Renal cortical epithelial cell (primary cell): ENCODE data around the gene CCDC192. TPM values are rescaled to one million over a fixed set of nuclear protein-coding genes. Genes with fewer than 3 reads are reported as not detected.
A peak's percentile ranks its signal among the peaks of the same experiment; 100 is the strongest.
"Not testable (repeated sequence)": the region's sequence is repeated elsewhere in the genome, so short reads cannot be mapped to it uniquely, and the experiment has no call there.

ENCODE experiments used
- DNase-seq: peaks from one replicate; pipeline ENCODE4 v3.0.0-alpha.2; 2011; ENCODE audit warnings: low read depth
- total RNA-seq: library from RNA; depleted of rRNA; stranded (reverse); fragments of >200 nt; gene quantifications from 2 replicates; pipeline ENCODE4 v1.2.3, GENCODE V29; 2014

CCDC192 gene
- total RNA-seq, 1 donor from 2014 or later = not detected

DNA sequence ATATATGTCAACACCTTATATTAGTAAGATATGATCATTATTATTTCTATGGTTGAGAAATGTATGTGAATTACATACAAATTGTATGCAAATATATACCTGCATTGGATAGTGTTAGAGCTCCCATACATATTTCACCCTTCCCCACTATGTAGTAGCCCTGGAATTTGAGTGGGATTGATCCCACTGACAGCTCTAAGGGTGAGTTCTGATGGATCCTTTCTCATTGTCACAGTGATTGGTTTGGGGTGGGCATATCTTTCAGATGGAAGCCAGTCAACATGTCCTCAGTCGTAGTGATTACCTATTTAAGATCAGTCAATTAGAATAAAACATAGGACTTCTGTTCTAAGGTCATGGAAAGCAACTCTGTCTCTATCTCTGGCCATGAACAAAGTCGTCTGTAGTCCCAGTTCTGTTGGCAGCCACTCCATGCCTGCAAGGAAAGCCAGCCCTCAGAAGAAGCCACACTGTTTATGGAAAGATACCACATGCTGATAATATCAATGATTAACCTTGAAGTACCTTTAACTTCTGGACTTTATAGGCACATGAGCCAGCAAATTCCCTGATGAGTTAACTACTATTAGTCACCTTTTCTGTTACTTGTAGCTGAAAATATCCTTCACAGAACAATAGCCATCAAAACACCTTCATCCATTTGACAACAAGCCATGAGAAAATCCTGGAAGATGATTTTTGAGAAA is 5.1 kb upstream of the CCDC192 start:
- DNase-seq = peak; percentile 98

GRCh38 chr5:127699416-127699815 is 3.8 kb upstream of the CCDC192 start:
- peak; percentile 3 for DNase-seq

DNA sequence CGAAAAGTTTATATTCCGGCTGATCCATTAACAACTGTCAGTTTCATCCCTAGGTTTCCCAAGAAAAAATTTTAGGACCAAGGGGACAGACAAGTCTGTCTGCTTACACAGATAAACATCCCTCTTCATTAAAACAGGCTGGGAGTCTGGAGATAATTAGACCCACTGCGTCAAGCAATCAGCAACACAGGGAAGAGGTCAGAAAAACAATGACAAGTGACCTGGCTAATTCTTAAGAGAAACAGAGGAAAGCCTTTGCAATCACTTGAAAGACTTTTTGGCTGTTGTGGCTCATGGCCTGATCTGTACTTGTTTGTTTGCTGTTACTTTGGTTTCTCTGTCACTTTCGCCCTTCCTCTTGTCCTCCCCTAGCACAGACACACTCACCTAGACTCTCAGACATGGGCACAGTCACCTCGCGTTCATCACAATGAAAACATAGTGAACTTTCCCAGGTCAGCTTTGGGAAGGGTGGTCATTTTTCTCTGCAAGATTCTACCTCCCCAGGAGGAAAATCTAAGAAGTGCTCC is 2.9 kb upstream of the CCDC192 start:
- no peak for DNase-seq

DNA sequence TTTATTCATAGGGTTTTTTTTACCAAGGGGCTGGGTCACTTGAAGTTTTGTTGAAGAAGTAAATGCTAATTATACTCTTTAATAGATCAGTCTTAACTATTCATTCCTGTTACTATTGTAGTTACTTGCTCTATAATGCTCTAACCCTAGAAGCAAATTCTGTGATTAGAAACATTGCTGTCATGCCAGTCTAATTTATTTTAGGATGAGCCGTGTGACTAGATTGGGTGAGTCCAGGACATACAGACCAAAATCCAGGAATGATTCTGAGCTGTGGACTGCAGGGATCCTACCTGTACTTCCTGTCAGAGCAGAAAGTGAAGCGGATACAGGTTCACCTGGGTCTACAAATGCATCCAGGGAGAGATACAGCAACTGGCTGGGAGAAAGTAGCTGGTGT is 757 bp upstream of the CCDC192 start:
- no peak for DNase-seq

- DNase-seq = peak; percentile 92
Observed at GRCh38 chr5:127705120-127705892, 2.1 kb downstream of the CCDC192 start.

DNA sequence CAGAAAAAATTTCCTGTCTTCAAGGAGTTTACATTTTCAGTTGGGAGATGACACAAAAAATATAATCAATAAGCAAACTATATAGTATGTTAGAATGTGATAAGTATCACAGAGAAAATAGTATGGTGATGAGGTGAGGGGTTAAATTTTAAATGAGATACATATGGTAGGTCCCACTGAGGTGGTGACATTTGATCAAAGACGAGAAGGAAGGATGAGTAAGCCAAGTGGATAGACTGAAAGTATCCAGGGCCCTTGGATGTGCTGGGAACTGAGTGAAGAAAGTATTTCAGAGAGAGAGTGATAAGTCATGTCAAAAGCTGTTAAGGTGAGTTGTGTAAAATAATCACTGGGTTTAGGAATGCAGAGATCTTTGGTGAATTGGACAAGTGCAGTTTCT is 3.5 kb downstream of the CCDC192 start:
- no peak for DNase-seq

GRCh38 chr5:127707209-127707608 is 4.0 kb downstream of the CCDC192 start:
- no peak for DNase-seq

DNA sequence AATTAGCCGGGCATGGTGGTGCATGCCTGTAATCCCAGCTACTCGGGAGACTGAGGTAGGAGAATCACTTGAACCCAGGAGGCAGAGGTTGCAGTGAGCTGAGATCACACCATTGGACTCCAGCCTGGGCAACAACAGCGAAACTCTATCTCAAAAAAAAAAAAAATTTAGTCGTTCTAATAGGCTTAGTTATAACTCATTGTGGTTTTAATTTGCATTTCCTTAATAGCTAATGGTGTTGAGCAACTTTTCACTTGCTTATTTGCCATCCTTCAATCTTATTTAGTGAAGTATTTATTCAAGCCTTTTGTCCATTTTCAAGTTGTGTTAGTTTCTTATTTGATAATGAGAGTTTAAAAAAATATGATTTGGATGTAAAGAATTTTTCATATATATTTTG is 9.9 kb downstream of the CCDC192 start:
- DNase-seq = peak; percentile 78

DNA sequence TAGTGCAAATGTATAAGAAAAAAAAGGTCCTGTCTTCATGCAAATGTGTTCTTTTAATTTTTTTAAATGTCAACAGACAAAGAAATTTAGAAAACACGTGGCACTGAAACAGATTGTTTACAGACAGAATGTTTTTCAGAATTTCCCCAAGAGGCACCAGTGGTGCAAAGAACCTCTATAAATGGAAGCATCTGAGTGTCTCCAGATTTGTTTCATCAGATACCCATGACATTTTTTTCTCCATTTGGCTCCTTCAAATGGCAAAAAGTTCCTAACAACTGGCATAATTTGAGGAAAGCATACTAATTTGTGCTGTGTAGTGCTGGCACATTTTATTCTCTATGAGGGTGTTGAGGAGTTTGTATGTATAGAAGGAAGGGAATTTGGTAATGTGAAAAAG is 15.0 kb downstream of the CCDC192 start:
- no peak for DNase-seq

- DNase-seq = peak; percentile 83
Observed at GRCh38 chr5:127723571-127723970, 20.4 kb downstream of the CCDC192 start.

DNA sequence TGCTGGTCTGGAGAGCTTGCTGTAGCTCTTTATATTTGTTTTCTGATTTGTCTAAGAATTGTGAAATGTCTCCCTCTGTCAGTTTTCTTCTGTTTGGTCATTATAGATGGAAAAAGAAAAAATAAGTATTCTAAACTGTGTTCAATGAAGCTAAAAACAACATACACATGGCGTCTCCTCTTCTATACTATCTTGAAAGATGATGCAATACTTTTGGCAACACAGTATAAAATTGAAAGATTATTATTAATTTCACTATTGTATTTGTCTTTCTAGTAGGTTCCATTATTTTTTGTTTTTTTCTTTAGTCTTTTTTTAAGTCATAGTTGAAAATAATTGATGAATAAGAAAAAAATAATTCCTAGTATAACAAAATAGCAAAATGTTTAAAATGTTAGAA is 22.5 kb downstream of the CCDC192 start:
- DNase-seq = no peak

DNA sequence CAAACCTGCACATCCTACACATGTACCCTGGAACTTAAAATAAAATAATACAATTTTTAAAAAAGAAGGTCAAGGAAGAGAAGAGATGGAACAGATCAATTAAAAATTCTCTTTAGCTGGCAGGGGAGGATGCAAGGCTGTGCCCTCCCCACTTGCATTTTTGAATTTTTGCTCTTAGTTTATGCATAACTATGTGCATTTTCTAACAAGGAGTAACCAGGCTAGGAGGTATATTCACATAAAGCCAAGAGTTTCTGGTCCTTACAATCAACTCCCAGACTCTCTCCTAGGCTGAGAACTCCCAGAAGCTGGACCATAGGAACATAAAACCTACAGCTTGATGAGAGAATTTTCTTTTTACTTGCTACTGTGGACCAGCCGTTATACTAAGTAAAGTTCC is 29.8 kb downstream of the CCDC192 start:
- DNase-seq = no peak

GRCh38 chr5:127739348-127739747 is 36.2 kb downstream of the CCDC192 start:
- DNase-seq = not testable (repeated sequence)

DNA sequence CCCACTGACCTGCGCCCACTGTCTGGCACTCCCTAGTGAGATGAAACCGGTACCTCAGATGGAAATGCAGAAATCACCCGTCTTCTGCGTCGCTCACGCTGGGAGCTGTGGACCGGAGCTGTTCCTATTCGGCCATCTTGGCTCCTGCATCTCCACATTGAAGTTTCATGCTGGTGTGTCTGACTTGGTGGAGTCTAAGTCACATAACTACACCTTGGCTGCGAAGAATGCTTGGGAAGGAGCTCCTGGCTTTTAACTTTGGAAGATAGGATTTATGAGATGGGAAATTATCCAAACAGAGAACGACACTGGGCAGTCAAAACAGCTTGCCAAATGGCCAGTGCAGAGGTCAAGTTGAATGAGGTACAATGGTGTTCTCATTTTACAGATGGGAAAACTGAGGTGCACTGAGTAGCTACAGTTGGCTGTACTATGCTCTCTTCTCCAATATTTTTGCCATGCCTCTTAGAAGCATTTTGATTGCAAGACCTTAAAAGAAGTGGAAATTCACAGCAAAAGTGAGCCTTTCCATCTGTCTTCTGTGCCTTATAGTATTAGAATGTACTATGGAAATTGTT is 36.7 kb downstream of the CCDC192 start:
- no peak for DNase-seq

DNA sequence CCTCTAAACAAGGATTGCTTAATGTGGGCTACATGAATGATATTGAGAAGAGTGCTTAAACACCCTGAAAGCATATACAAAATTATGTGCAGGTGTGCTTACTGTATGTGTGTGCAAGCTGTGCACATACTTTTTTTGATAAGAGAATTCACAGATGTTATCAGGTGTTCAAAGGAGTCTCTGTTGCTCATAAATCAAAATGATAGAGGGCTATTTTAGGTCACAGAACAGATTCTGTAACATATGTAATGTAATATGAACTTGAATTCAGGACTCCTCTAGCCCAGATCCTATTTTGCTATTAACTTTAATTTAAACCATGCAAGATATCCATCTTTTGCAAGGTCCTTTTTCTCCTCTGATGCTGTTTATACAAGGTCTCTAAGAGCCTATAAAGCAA is 38.2 kb downstream of the CCDC192 start:
- DNase-seq = no peak

- no peak for DNase-seq
Observed at GRCh38 chr5:127744241-127744640, 41.0 kb downstream of the CCDC192 start.

DNA sequence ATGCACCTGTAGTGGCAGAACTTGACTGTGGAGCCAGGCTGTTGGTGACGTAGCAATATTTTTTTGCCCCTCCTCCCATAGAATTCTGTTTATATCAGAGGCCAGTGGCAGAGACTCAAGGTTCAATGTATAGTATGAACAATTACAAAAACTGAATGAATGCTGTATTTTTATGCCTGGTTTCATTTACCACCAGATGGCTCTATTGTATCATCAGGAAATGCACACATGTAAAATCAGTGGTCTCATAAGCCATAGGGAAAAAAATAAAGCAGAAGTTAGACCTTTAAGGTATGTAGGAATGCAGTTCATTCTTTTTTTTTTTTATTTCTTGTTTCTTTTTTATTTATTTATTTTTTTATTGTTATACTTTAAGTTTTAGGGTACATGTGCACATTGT is 43.6 kb downstream of the CCDC192 start:
- DNase-seq = peak; percentile 14

DNA sequence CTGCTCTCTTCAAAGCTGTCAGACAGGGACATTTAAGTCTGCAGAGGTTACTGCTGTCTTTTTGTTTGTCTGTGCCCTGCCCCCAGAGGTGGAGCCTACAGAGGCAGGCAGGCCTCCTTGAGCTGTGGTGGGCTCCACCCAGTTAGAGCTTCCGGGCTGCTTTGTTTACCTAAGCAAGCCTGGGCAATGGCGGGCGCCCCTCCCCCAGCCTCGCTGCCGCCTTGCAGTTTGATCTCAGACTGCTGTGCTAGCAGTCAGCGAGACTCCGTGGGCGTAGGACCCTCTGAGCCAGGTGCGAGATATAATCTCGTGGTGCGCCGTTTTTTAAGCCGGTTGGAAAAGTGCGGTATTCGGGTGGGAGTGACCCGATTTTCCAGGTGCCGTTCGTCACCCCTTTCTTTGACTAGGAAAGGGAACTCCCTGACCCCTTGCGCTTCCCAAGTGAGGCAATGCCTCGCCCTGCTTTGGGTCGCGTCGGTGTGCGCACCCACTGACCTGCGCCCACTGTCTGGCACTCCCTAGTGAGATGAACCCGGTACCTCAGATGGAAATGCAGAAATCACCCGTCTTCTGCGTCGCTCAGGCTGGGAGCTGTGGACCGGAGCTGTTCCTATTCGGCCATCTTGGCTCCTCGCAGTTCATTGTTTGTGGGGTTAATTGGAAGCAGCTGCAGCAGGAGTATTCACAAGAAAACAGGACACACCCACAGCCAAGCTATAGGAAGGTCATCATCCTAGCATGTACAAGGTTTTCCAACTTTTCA is 49.5 kb downstream of the CCDC192 start:
- DNase-seq = not testable (repeated sequence)

- no peak for DNase-seq
Observed at GRCh38 chr5:127754259-127754658, 51.1 kb downstream of the CCDC192 start.

GRCh38 chr5:127754706-127755105 is 51.5 kb downstream of the CCDC192 start:
- DNase-seq = no peak

DNA sequence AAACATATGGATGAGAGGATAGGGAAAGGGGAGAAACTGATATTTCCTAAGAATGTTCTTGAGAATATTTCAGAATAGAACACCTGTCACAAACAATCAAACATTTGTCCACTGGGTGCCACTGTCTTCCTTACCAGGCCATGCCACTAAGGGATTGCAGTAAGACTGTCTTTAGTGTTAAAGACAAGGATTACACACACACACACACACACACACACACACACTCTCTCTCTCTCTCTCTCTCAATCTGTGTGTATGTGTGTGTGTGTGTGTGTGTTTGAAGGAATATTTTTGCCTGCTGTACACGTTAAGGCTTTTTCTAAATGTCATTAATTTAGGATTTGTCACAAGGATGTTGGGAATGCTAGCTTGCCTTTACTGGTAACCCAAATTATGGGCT is 54.4 kb downstream of the CCDC192 start:
- peak; percentile 69 for DNase-seq

DNA sequence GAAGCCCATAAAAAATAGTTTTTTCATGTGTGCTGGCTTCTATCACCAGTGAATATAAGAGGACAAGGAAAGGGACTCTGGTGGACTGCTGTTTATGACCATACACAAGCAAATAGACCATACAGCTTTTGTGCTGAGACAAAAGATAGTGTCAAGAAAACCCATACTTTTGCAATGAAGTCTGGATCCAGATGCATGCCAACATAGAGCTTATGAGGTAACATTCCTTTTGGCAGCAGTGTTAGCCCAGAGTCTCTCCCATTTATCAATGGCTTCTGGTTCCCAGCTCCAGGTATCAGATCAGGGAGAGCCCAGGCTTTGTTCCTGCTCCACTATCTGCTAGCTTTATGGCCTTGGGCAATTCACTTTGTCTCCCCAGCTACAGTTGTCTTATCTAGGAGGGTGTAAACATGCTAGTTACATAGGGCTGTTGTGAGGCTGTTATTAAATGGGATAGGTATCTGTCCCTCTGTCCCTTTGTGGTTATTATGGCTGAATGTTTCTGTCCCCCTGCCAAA is 55.6 kb downstream of the CCDC192 start:
- no peak for DNase-seq
